Stimulated activated naive B cell treated with anti-CD40 and anti-IgM and Interleukin-4, amounts not matched to agents 10 μg/mL and 1 μg/mL and 100 μg/mL, for 72 hours (primary cell): ENCODE results near the gene TLX1.

Experiments
- ATAC-seq, 2 donors: fragments of 150-1000 bp; cut with Tn5 transposase; replicated peaks; 2 replicates each; pipeline ENCODE4 v1.10.0; 2021; ENCODE audit warnings: moderate library complexity in 1 of 2
- DNase-seq: peaks from one replicate; pipeline ENCODE4 v3.0.0; 2021
- H3K27ac Mint-ChIP-seq: one replicate; pipeline ENCODE4 v1.8.0; 2022; ENCODE audit warnings: mild to moderate bottlenecking, mixed read lengths
- H3K27me3 Mint-ChIP-seq, 2 donors: one replicate each; pipeline ENCODE4 v1.8.0; 2022; ENCODE audit warnings: mixed read lengths in 2 of 2
- H3K36me3 Mint-ChIP-seq, 2 donors: one replicate each; pipeline ENCODE4 v1.8.0; 2022; ENCODE audit warnings: mixed read lengths in 2 of 2, mild to moderate bottlenecking in 1 of 2
- H3K4me1 Mint-ChIP-seq, 2 donors: one replicate each; pipeline ENCODE4 v1.8.0; 2022; ENCODE audit warnings: mixed read lengths in 2 of 2, mild to moderate bottlenecking in 1 of 2
- H3K4me3 Mint-ChIP-seq, 2 donors: one replicate each; pipeline ENCODE4 v1.8.0; 2022; ENCODE audit warnings: mild to moderate bottlenecking in 2 of 2, mixed read lengths in 2 of 2, moderate library complexity in 1 of 2
- H3K9me3 Mint-ChIP-seq, 2 donors: one replicate each; pipeline ENCODE4 v1.8.0; 2022; ENCODE audit warnings: mixed read lengths in 2 of 2, mild to moderate bottlenecking in 1 of 2

The TLX1 gene

DNA sequence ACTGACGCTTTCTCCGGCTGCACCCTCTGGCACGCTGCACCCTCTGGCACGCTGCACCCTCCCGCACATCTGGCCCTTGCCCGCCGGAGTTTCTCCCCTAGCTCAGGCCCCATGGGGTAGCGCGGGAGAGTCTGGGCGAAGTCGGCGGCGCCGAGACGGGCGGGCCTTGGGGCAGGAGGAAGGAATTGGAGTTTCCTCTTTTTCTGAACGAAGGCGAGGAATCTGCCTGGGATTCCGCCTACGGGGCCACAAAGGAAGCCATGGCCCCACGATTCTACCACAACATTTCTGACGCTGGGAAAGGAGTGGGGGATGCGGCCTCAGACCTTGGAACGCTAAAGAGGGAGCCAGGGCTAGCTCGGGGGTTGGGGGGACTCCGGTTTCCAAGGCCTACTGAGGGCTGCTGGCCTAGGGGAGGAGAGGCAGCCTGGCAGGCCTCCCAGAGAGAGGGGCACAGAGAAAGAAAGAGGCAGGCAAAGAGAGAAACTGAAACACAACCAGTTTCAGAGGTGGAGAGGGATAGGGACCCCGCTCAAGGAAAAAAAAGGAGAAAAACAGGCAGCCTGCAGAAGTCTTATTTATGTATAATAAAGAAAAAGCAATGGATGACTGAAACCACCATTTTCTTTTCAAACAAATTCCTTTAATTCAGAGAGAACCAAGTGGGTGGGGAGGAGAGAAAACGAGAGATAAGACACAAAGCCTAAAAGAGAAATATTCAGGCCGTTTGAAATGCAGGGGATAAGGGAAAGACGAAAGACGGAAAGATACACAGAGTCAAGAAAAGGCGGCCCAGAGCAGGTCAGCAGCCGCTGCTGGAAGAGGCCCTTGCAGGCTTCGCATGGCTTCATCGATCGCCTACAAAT, 4.3 kb downstream of the TLX1 start:
- Mint-ChIP-seq H3K9me3 (no peaks in the 10 kb centered on the region), H3K36me3 (no peaks in the 10 kb centered on the region), H3K4me1 (peaks cover 48 to 83% of the 10 kb centered on the region in 2 donors), H3K4me3 (peak overlapping the region; percentile 66 to 78), H3K27ac (peak overlapping the region; percentile 93), H3K27me3 (peaks cover 83 to 93% of the 10 kb centered on the region in 2 donors)
- DNase-seq = no peak
- ATAC-seq = no peak

DNA sequence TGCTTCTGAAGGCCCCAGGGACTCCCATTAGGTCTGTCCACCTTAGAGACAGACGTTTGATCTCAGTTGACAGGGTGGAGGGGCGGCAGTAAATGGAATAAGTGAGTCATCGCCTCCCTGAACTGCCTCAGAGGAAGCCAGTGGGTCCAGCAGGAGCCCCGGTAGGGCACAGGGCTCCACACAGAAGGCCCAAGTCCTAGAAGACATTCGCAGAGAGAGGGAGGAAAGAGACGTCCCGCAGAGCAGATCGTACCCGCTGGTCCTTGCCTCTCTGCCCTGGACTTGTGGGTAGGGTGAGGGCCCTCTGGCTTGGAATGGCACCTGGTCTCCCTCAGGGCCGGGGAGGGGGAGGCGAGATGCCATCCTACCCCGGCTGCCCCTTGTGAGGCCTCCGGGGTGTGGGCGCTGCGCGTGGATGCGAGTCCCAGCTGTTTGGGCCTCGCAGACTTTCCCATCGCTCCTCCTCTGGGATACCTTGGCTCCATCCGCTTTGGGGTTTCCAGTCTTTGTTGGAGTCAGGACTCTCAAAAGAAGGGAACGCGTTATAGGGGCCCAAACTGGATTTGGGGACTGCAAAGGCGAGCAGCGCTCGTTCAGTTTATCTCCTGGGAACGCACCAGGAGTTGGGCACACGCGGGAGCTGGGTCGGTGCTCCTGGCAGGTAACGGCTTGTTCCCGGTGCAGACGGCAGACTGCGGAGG, 5.1 kb downstream of the TLX1 start:
- Mint-ChIP-seq H3K4me1 (peaks cover 47 to 80% of the 10 kb centered on the region in 2 donors), H3K4me3 (peak overlapping the region; percentile 2 to 78), H3K36me3 (no peaks in the 10 kb centered on the region), H3K27ac (peak overlapping the region; percentile 93), H3K9me3 (no peaks in the 10 kb centered on the region), H3K27me3 (peaks cover 83 to 92% of the 10 kb centered on the region in 2 donors)
- ATAC-seq (no peak), DNase-seq (no peak)

DNA sequence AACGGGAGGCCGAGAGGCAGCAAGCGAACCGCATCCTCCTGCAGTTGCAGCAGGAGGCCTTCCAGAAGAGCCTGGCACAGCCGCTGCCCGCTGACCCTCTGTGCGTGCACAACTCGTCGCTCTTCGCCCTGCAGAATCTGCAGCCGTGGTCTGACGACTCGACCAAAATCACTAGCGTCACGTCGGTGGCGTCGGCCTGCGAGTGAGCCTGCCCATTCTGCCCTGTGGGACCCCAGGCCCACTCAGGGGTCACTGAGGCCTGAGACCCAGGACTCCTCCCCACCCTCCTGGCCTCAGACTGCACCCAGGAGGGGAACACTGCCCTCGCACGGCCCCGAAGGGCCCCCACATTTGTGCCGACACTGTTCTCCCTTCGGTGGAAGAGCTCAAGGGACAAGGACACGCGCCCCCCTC, 5.6 kb downstream of the TLX1 start:
- peak overlapping the region in 1 of 2 donors; percentile 25 for H3K4me3 Mint-ChIP-seq
- peaks cover 47 to 78% of the 10 kb centered on the region in 2 donors for H3K4me1 Mint-ChIP-seq
- no peak for DNase-seq

GRCh38 chr10:101137271-101137670, 6.2 kb downstream of the TLX1 start:
- Mint-ChIP-seq H3K27ac (peak overlapping the region; percentile 21), H3K27me3 (peaks cover 83 to 97% of the 10 kb centered on the region in 2 donors), H3K9me3 (no peaks in the 10 kb centered on the region), H3K4me3 (no peak overlapping the region), H3K4me1 (peaks cover 44 to 78% of the 10 kb centered on the region in 2 donors), H3K36me3 (no peaks in the 10 kb centered on the region)
- no peak for DNase-seq
- ATAC-seq = no peak

More for the DNA sequence above, 5.6 kb downstream of the TLX1 start:
- ATAC-seq = no peak
- H3K36me3 Mint-ChIP-seq = no peaks in the 10 kb centered on the region
- peaks cover 86 to 95% of the 10 kb centered on the region in 2 donors for H3K27me3 Mint-ChIP-seq
- H3K27ac Mint-ChIP-seq = peak overlapping the region; percentile 20
- no peaks in the 10 kb centered on the region for H3K9me3 Mint-ChIP-seq

GRCh38 chr10:101138788-101139420, 7.8 kb downstream of the TLX1 start:
- peak overlapping the region; percentile 1 to 39 for H3K4me3 Mint-ChIP-seq

DNA sequence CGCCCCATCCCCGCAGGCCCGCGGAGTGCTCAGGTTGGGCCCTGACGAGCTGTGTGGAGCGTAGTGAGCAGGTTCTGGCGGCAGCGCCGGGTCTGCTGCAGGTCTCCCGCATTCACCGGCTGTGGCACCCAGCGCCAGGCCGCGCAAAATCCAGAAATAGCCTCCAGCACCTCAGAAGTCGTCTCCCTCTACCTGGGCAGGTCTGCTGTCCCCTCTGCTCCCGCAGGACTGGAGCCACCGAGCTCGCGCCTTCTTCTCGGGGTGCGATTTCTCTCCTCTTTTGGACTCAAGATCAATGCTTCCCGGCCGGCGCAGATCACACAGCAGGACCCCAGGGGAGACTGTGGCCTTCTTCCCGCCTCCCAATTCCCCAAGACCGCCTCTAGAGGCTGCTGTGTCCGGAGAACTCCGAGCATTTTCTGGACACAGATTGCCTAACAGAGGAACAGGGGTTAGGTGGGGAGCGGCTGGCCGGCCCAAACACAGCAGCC, 8.4 kb downstream of the TLX1 start:
- H3K36me3 Mint-ChIP-seq = no peaks in the 10 kb centered on the region
- H3K27ac Mint-ChIP-seq = peak overlapping the region; percentile 38
- H3K4me1 Mint-ChIP-seq = peaks cover 32 to 59% of the 10 kb centered on the region in 2 donors
- H3K27me3 Mint-ChIP-seq = peaks cover 80 to 97% of the 10 kb centered on the region in 2 donors
- DNase-seq (no peak), ATAC-seq (no peak)
- H3K9me3 Mint-ChIP-seq = no peaks in the 10 kb centered on the region
- H3K4me3 Mint-ChIP-seq = peak overlapping the region in 1 of 2 donors; percentile 34

More at GRCh38 chr10:101138788-101139420, 7.8 kb downstream of the TLX1 start:
- no peak for ATAC-seq
- H3K9me3 Mint-ChIP-seq = no peaks in the 10 kb centered on the region
- no peak for DNase-seq
- peak overlapping the region; percentile 53 for H3K27ac Mint-ChIP-seq
- peaks cover 80 to 97% of the 10 kb centered on the region in 2 donors for H3K27me3 Mint-ChIP-seq
- peaks cover 35 to 64% of the 10 kb centered on the region in 2 donors for H3K4me1 Mint-ChIP-seq
- no peaks in the 10 kb centered on the region for H3K36me3 Mint-ChIP-seq

- DNase-seq (no peak), ATAC-seq (no peak)
- H3K27me3 Mint-ChIP-seq = peaks cover 80 to 97% of the 10 kb centered on the region in 2 donors
- peaks cover 28 to 50% of the 10 kb centered on the region in 2 donors for H3K4me1 Mint-ChIP-seq
- H3K9me3 Mint-ChIP-seq = no peaks in the 10 kb centered on the region
- peak overlapping the region; percentile 34 to 42 for H3K4me3 Mint-ChIP-seq
- H3K36me3 Mint-ChIP-seq = no peaks in the 10 kb centered on the region
- H3K27ac Mint-ChIP-seq = no peak overlapping the region
These were observed 9.2 kb downstream of the TLX1 start for GRCh38 chr10:101140084-101140949.

DNA sequence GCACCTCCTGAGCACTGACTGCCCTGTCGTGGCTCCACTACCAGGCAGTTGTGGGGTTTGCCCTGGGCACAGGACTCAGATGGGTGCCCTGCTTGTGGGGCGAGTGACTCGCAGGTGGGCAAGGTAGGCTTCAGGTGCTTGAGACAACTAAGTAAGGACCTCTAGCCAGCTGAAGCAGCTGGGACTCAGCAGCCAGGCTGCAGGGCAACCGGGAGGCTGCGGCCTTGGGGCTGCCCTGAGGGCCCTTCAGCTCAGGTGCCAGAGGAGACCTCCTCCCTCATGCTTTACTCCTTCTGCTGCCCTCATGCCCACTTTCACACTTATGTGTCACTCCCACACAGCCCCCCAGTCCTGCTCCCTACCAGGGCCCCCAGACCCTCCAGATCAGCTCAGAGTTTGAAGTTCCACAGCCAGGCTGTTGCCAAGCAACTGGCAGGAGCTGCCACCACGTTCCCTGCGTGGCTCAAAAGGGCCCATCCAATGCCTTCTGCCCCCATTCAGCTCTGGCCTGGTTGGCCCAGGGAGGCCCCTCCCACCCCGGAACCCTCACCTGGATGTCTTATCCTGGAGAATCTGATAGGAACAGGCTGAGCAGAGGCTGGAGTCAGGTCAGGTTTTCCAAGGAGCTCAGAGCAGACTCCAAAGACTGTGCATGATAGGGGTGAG, 10.0 kb downstream of the TLX1 start:
- Mint-ChIP-seq H3K4me3 (peak overlapping the region; percentile 33 to 42), H3K4me1 (peaks cover 21 to 49% of the 10 kb centered on the region in 2 donors), H3K27ac (peak overlapping the region; percentile 65), H3K27me3 (peaks cover 80 to 97% of the 10 kb centered on the region in 2 donors), H3K36me3 (no peaks in the 10 kb centered on the region), H3K9me3 (no peaks in the 10 kb centered on the region)
- DNase-seq (no peak), ATAC-seq (no peak)

- ATAC-seq (peak; percentile 87 to 89), DNase-seq (peak; percentile 70)
- peak overlapping the region; percentile 82 for H3K27ac Mint-ChIP-seq
- no peaks in the 10 kb centered on the region for H3K9me3 Mint-ChIP-seq
- peaks cover 26 to 49% of the 10 kb centered on the region in 2 donors for H3K4me1 Mint-ChIP-seq
- no peaks in the 10 kb centered on the region for H3K36me3 Mint-ChIP-seq
- peak overlapping the region in 1 of 2 donors; percentile 44 for H3K4me3 Mint-ChIP-seq
- H3K27me3 Mint-ChIP-seq = peaks cover 80 to 97% of the 10 kb centered on the region in 2 donors
These were observed 10.8 kb downstream of the TLX1 start for GRCh38 chr10:101141616-101142532.

DNA sequence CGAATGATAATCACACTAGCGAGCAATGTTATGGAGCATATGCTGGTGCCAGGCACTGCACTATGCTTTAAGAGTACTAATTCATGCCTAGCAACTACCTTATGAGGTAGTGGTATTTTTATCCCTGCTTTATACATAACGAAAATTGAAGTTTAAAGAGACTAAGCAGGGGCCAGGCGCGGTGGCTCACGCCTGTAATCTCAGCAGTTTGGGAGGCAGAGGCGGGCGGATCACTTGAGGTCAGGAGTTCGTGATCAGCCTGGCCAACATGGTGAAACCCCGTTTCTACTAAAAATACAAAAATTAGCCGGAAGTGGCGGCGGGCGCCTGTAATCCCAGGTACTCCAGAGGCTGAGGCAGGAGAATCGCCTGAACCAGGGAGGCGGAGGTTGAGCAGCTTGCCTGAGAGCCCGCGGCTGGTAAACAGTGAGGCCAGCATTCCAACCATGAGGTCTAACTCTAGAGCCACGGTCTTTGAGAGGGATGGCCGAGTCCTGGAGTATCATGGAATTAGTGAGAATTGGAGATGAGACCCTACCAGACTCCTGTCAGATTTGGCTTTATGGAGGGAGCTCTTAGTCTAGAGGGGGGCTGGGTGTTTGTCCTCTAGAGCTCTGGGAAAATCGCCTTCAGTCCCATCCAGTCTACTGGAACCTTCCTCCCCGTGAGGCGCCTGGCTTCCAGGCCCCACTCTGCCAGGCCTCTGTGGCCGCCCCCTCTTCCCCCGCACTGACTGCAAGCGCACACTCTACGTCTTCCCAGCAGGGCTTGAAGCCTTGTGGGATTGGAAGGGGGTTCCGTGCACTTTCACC, 11.6 kb downstream of the TLX1 start:
- DNase-seq = no peak

DNA sequence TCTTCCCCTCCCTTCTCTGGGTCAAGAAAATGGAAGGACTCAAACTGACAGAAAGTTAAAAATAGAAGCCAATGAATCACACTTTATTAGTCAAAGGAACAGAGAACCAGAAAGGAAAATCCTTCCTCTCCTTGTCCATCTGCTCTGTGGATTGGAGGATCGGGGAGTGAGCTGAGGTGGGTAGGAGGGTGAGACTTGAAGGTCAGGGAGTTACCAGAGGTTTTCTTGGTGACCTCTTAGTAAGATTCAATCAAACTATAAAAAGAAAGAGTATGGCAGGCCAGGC, 12.2 kb downstream of the TLX1 start:
- Mint-ChIP-seq H3K27ac (no peak overlapping the region), H3K9me3 (no peaks in the 10 kb centered on the region), H3K4me1 (peaks cover 19 to 40% of the 10 kb centered on the region in 2 donors), H3K36me3 (no peaks in the 10 kb centered on the region), H3K4me3 (no peak overlapping the region), H3K27me3 (peaks cover 78 to 96% of the 10 kb centered on the region in 2 donors)
- ATAC-seq (no peak), DNase-seq (no peak)

More for the DNA sequence above, 11.6 kb downstream of the TLX1 start:
- H3K27ac Mint-ChIP-seq = peak overlapping the region; percentile 82
- no peaks in the 10 kb centered on the region for H3K36me3 Mint-ChIP-seq
- ATAC-seq = no peak
- peak overlapping the region in 1 of 2 donors; percentile 44 for H3K4me3 Mint-ChIP-seq
- H3K9me3 Mint-ChIP-seq = no peaks in the 10 kb centered on the region
- H3K4me1 Mint-ChIP-seq = peaks cover 23 to 46% of the 10 kb centered on the region in 2 donors
- H3K27me3 Mint-ChIP-seq = peaks cover 79 to 97% of the 10 kb centered on the region in 2 donors

GRCh38 chr10:101144053-101144452, 13.0 kb downstream of the TLX1 start:
- ATAC-seq (no peak), DNase-seq (no peak)
- peaks cover 76 to 96% of the 10 kb centered on the region in 2 donors for H3K27me3 Mint-ChIP-seq
- H3K9me3 Mint-ChIP-seq = no peaks in the 10 kb centered on the region
- H3K36me3 Mint-ChIP-seq = no peaks in the 10 kb centered on the region
- no peak overlapping the region for H3K27ac Mint-ChIP-seq
- peaks cover 13 to 32% of the 10 kb centered on the region in 2 donors for H3K4me1 Mint-ChIP-seq
- no peak overlapping the region for H3K4me3 Mint-ChIP-seq
